Type B pancreatic cell (in vitro differentiated cells): ENCODE data around the gene AICDA. TPM values are rescaled to one million over a fixed set of nuclear protein-coding genes. Genes with fewer than 3 reads are reported as not detected.

Experiments
- DNase-seq: peaks from one replicate; pipeline ENCODE4 v3.0.0; 2021; ENCODE audit warnings: mixed read lengths; ENCODE audit not compliant: unreplicated experiment; ENCODE audit errors: extremely low spot score
- H3K27ac Mint-ChIP-seq: 2 replicates; pipeline ENCODE4 v1.8.0; 2021; ENCODE audit warnings: mild to moderate bottlenecking, mixed read lengths
- H3K27me3 Mint-ChIP-seq: 2 replicates; pipeline ENCODE4 v1.8.0; 2021; ENCODE audit warnings: mixed read lengths
- H3K36me3 Mint-ChIP-seq: 2 replicates; pipeline ENCODE4 v1.8.0; 2021; ENCODE audit warnings: mixed read lengths
- H3K4me1 Mint-ChIP-seq: one replicate; pipeline ENCODE4 v1.8.0; 2021; ENCODE audit warnings: mixed read lengths; ENCODE audit not compliant: unreplicated experiment
- H3K4me3 Mint-ChIP-seq: 2 replicates; pipeline ENCODE4 v1.8.0; 2021; ENCODE audit warnings: mild to moderate bottlenecking, mixed read lengths
- H3K9me3 Mint-ChIP-seq: 2 replicates; pipeline ENCODE4 v1.8.0; 2021; ENCODE audit warnings: mixed read lengths
- CTCF ChIP-seq: fragments of 200-600 bp; sonication (generic); conservative IDR thresholded peaks from 2 replicates; pipeline ENCODE4 v1.5.0; 2021; ENCODE audit warnings: antibody characterized with exemption, mild to moderate bottlenecking
- total RNA-seq: library from RNA; stranded (reverse); gene quantifications from 2 replicates; pipeline ENCODE4 v1.2.1, GENCODE V29; 2021; ENCODE audit warnings: low replicate concordance

Gene AICDA
- total RNA-seq, 1 donor from 2014 or later = not detected

GRCh38 chr12:8606890-8607289 lies 5.8 kb downstream of the AICDA start:
- DNase-seq = no peak
- Mint-ChIP-seq H3K4me3 (no peak overlapping the region), H3K36me3 (no peaks in the 10 kb centered on the region), H3K4me1 (no peaks in the 10 kb centered on the region), H3K27me3 (peaks cover 30% of the 10 kb centered on the region), H3K27ac (no peak overlapping the region), H3K9me3 (no peaks in the 10 kb centered on the region)
- TF ChIP-seq CTCF = no peak

GRCh38 chr12:8605057-8605456 lies 7.6 kb downstream of the AICDA start:
- no peak for TF ChIP-seq CTCF
- Mint-ChIP-seq H3K27ac (no peak overlapping the region), H3K36me3 (no peaks in the 10 kb centered on the region), H3K4me3 (no peak overlapping the region), H3K27me3 (peaks cover 35% of the 10 kb centered on the region), H3K9me3 (no peaks in the 10 kb centered on the region), H3K4me1 (no peaks in the 10 kb centered on the region)
- DNase-seq = no peak

GRCh38 chr12:8603856-8604255 lies 8.8 kb downstream of the AICDA start:
- no peak for DNase-seq
- no peaks in the 10 kb centered on the region for H3K4me1 Mint-ChIP-seq
- peak; percentile 35 for TF ChIP-seq CTCF
- H3K9me3 Mint-ChIP-seq = no peaks in the 10 kb centered on the region
- no peaks in the 10 kb centered on the region for H3K36me3 Mint-ChIP-seq
- no peak overlapping the region for H3K4me3 Mint-ChIP-seq
- H3K27ac Mint-ChIP-seq = no peak overlapping the region
- H3K27me3 Mint-ChIP-seq = peaks cover 28% of the 10 kb centered on the region

- no peak for DNase-seq
- no peaks in the 10 kb centered on the region for H3K4me1 Mint-ChIP-seq
- H3K36me3 Mint-ChIP-seq = no peaks in the 10 kb centered on the region
- H3K27me3 Mint-ChIP-seq = peaks cover 26% of the 10 kb centered on the region
- TF ChIP-seq CTCF = no peak
- H3K9me3 Mint-ChIP-seq = no peaks in the 10 kb centered on the region
- no peak overlapping the region for H3K4me3 Mint-ChIP-seq
- no peak overlapping the region for H3K27ac Mint-ChIP-seq
These were observed 9.4 kb downstream of the AICDA start for GRCh38 chr12:8603286-8603685.

GRCh38 chr12:8596561-8596960 lies 16.1 kb downstream of the AICDA start:
- Mint-ChIP-seq H3K36me3 (no peaks in the 10 kb centered on the region), H3K9me3 (no peaks in the 10 kb centered on the region), H3K4me1 (no peaks in the 10 kb centered on the region), H3K4me3 (no peak overlapping the region), H3K27ac (no peak overlapping the region), H3K27me3 (peaks cover 4% of the 10 kb centered on the region)
- no peak for TF ChIP-seq CTCF
- DNase-seq = no peak

- no peak for DNase-seq
- Mint-ChIP-seq H3K27ac (no peak overlapping the region), H3K4me1 (no peaks in the 10 kb centered on the region)
These were observed 18.6 kb downstream of the AICDA start for GRCh38 chr12:8594072-8594471.

More at GRCh38 chr12:8594072-8594471, 18.6 kb downstream of the AICDA start:
- Mint-ChIP-seq H3K9me3 (no peaks in the 10 kb centered on the region), H3K36me3 (no peaks in the 10 kb centered on the region), H3K4me3 (no peak overlapping the region), H3K27me3 (peaks cover 8% of the 10 kb centered on the region)
- no peak for TF ChIP-seq CTCF
